COR-L47 (cell line): ENCODE measurements around the gene PPP1R3D.

Source experiments
- DNase-seq: peaks from one replicate; lab custom pipeline; 2025; lab: John Stamatoyannopoulos, UW

The PPP1R3D gene

GRCh38 chr20:59948212-59948611 lies 8.1 kb upstream of the PPP1R3D start:
- no peak for DNase-seq

- DNase-seq, result no peak
These were observed 7.3 kb upstream of the PPP1R3D start for GRCh38 chr20:59947376-59947775.

DNA sequence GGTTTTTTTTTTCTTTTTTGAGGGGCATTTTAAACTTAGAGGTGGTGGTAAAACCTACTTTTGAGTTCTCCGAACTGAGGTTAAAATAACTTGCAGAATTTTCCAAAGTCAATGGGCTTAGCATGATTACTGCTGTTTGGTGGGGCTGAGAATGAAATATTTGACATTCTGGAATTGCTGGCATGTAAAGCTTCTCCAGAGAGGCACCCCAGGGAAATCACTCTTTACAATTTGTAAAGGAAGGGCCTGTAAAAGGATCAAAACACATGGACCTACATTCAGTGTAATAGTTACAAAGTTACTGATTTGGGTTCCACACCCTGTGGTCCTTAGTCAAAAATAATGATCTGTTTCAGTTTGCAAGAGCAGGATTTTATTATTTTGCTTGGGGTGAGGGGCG lies 5.6 kb upstream of the PPP1R3D start:
- DNase-seq, result no peak

GRCh38 chr20:59945175-59945574 lies 5.1 kb upstream of the PPP1R3D start:
- no peak for DNase-seq

DNA sequence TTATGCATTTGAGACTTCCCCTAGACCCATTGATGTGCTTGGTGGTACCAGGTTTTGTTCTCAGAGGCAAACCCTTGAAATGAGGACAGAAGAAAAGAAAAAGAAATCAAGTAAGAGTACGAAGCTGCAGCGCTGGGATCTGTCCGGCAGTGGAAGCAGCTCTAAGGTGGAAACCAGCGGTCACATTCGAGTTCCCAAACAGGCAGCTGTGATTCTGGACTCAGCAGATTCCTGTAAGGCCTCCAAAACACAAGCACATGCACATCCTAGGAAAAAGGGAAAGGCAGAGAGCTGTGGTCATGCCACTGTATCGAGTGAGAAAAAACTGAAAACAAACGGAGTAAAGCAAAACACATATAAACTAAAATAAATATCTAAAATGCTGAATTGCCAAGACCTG lies 4.6 kb upstream of the PPP1R3D start:
- DNase-seq, result no peak

- DNase-seq, result no peak
These were observed 2.1 kb upstream of the PPP1R3D start for GRCh38 chr20:59942245-59942644.

DNA sequence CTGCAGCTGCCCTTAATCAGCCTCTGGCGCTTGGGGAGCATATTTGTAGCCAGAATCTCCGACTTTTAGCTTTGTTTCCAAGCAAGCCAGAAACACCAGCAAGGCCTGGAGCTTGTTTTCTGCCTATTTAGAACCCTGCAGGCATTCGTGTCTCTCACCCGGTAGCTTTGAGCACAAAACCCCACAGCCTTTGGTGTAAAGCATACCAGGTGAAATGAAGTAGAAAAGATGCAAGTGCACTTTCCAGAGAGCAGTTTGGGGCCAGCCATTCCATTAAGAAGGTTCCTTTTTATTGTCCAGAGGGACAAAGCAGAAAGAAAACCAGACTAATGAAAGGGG lies 820 bp upstream of the PPP1R3D start:
- no peak for DNase-seq

DNA sequence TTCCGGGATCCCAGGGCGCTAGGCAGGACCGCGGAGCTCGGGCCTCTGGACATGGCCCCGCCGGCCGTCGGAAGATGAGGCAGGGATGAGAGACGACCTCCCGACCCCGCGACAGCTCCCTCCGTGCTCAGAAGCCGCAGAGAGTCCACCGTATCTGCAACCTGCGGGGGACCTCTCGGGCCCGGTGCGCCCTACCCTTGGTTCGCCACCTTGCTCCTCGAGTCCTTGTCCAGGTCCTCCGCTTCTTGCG lies 301 bp downstream of the PPP1R3D start:
- no peak for DNase-seq

- no peak for DNase-seq
These were observed 840 bp downstream of the PPP1R3D start for GRCh38 chr20:59939052-59939878.

GRCh38 chr20:59938696-59939051 lies 1.4 kb downstream of the PPP1R3D start:
- no peak for DNase-seq

DNA sequence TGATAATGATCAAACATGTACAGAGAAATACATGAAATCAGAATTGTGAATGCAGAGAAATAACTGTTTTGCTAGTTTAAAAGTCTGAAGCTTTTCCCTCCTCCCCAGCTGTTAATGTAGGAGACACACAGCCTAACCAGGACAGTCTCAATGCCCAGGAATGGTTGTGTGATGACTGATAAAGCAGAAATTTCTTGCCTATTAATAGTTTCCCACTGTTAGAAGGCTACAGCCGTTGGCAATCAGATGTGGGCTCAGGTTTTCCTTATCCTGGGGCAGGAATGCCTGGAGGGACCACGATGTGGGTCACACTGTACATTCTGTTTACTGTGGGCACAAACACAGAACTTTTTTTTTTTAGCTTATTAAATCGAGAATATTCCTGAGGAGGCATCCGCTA lies 1.9 kb downstream of the PPP1R3D start:
- no peak for DNase-seq

DNA sequence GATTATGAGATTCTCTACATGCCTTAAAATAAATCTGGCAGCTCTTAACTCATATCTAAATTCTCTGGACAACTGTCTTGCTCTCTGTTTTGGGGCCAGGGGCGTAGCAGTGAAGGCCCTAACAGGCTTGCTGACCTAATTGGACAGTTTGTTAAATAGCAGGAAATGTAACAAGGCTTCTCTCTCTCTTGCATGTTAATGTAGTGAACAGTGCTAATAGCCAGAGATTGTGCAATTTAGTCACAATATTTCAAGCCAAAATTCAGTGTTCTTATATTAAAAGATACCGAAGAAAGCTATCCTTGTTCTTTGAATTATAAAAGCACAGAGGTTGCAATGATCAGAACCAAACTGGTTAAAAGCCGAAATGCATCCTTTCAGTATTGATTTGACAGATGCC lies 3.0 kb downstream of the PPP1R3D start:
- DNase-seq, result no peak

DNA sequence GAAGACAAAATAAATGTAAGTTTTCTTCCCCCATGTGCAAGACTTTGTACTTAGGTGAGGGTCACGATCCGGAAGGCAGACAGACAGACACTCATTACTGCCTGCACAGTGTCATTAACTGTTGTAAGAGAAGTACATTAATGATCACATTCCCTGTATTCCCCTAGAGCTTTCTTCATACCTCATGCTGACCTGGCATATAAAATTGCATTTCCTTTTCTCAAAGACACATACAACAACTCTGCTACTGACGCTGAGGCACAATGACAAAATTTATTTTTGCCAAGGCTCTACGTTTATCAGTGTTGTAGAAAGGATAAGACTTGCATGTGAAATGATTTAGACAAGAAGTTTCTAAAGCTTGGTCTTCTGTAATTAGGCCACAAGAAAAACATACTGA lies 3.7 kb downstream of the PPP1R3D start:
- no peak for DNase-seq

DNA sequence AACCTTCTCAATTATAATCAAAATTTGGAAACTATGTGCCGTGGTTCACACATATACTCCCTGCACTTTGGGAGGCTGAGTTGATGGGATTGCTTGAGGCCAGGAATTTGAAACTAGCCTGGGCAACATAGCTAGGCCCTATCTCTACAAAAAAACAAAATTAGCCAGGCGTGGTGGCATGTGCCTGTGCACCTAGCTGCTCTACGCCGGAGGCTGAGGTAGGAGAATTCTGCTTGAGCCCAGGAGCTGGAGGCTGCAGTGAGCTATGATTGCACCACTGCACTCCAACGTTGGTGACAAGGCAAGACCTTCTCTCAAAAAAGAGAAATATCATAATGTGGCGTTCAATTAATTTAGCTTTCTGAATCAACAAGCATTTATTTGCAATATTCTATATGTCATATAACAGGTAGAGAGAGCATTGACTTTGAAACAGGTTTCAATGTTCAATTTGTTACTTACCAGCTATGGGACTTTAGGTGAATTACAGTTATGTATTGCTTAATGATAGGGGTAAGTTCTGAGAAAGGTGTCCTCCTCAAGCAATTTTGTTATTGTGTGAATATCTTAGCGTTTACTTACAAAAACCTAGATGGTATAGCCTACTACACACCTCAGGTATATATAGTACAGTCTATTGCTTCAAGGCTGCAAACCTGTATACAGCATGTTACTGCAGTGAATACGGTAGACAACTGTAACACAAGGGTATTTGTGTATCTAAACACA lies 4.5 kb downstream of the PPP1R3D start:
- DNase-seq, result no peak

DNA sequence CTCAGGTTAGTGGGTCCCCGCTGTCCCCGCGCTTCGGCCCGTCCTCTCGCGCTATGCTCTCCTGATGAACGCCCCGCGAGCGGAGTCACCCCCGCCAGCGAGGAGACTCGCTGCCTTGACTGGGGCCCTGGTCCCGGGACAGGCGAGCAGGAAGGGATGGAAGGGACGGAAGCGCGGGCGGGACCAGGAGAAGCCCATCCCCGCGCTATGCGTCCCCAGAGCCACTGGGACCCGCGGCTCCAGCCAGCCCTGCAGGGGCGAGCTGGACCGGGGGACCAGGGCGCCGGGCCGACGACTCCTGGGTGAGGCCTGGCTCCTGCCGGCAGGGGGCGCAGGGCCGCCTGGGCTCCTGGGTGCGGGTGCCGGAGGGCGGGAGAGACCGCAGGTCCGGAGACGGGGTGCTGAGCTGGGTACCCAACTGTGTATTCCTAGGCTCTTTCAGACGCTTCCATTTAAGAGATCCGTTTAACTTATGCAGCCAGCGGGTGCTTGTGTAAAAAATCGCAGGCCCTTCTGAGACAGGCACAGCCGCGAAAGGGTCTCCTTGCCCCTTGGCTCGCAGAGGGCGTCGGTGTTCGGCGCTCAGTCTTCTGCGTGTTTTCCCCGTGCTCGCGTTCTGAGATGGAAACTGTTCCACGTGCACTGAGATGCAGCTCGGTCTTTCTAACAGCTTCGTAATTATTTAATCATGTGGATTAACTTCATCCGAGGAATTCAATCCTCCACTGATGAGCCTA lies 6.1 kb downstream of the PPP1R3D start:
- DNase-seq, result peak; percentile 22

DNA sequence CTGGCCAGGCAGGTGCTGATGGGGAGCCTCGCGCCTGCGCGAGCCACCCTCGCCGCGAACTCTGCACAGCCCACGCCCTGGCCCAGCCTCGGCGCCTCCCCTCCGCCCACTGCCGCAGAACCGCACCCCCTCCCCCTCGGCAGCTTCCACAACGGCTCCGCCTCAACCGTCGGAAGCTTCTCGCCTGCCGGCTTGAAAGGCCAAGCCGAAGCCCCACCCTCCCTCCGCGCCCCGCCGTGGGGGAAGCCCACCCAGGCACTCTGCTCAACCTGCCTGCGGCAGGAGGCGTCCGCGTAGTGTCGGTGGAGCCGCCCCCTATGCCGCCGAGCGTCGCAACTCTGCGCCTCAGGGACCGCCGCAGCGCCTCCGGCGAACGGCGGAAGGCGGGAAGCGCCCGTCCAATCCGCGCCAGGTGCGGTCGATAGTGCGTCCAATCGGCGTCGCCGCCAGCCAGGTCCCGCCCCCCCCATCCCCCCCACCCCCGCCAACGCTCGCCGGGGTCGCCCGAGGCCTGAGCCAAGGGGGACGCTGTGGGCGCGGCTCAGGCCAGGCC lies 6.7 kb downstream of the PPP1R3D start, which contains the start of gene SYCP2:
SYCP2 (minus strand) TSS at position 342 of the 553 bp plus-strand sequence. CDS start 11,224 bp downstream, outside the sequence.
- no peak for DNase-seq

DNA sequence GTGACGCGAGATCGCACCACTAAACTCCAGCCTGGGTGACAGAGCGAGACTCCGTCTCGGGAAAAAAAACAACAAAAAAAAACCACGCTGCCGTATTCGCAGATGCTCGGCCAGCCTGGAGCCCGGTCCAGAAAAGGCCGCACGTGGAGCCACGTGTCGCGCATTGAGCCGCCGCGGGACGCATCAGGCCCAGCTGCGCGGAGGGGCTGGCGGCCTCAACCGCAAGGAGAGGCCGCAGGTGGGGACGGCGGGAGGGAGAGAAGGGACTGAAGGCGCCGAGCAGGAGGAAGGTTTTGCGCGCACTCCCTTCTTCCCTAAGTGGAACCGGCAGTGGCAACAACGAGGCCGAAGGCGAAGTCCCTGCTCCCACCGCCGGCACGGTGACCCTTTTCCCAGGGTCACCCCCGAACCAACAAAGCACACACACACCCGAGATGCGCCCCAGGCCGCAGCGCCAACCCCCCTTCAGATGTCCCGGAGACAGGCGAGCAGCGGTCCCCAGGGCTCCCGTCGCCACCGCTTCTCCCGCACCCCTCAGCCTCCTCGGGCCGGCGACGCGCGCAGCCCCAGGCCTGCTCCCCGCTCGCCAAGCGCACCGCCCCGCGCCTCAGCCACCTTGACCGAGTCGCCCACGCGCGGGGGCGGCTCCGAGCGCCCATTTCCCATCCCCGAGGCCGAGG lies 7.3 kb downstream of the PPP1R3D start:
- no peak for DNase-seq

GRCh38 chr20:59931511-59932312 lies 8.4 kb downstream of the PPP1R3D start:
- DNase-seq, result no peak

GRCh38 chr20:59925899-59926298 lies 14.2 kb downstream of the PPP1R3D start:
- DNase-seq, result no peak

- no peak for DNase-seq
These were observed 14.7 kb downstream of the PPP1R3D start for GRCh38 chr20:59925359-59925758.

DNA sequence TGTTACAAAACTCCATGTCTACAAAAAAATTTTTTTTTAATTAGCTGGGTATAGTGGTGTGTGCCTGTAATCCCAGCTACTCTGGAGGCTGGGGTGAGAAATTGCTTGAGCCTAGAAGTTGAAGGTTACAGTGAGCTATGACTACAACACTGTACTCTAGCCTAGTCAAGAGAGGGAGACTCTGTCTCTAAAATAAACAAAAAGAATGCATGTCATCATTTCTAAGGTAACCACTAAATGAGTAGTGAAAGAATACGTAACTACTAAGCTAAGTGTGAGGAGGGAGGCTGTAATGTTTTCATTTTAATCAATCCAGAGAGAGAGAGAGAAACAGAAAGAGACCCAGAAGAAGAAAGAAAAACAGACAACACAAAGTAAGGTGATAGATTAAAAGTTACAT lies 16.6 kb downstream of the PPP1R3D start:
- no peak for DNase-seq
